Thoracic aorta (tissue), 2 donors: ENCODE results near the gene TRAIP. TPM values are rescaled to one million over a fixed set of nuclear protein-coding genes. Genes with fewer than 3 reads are reported as not detected.

Source experiments
- ATAC-seq: fragments of 150-250 bp; one replicate; pipeline ENCODE4 v1.8.0; 2017; ENCODE audit warnings: low read depth; ENCODE audit not compliant: insufficient number of reproducible peaks, low FRiP score
- DNase-seq: peaks from one replicate; pipeline ENCODE4 v3.0.0-alpha.2; 2020; ENCODE audit warnings: low spot score
- H3K27ac ChIP-seq, 2 donors: fragments of 200-600 bp; sonication (generic); 1 replicate in 1 of 2; 2 replicates in 1 of 2; pipeline ENCODE4 v1.5.1; 2016; ENCODE audit warnings: mild to moderate bottlenecking in 2 of 2, moderate library complexity in 2 of 2
- H3K27me3 ChIP-seq: fragments of 200-600 bp; sonication (generic); replicated peaks from 2 replicates; pipeline ENCODE4 v1.6.0; 2016; ENCODE audit warnings: mild to moderate bottlenecking; ENCODE audit not compliant: insufficient read depth
- H3K36me3 ChIP-seq: fragments of 200-600 bp; sonication (generic); one replicate; pipeline ENCODE4 v1.5.1; 2016
- H3K4me1 ChIP-seq, 2 donors: fragments of 200-600 bp; sonication (generic); 1 replicate in 1 of 2; 2 replicates in 1 of 2; pipeline versions ENCODE4 v1.5.1 to v1.6.0; 2016; ENCODE audit warnings: low read depth in 2 of 2, mild to moderate bottlenecking in 1 of 2; ENCODE audit not compliant: control insufficient read depth in 1 of 2
- H3K4me3 ChIP-seq: fragments of 200-600 bp; sonication (generic); 2 replicates; pipeline ENCODE4 v1.5.1; 2016; ENCODE audit warnings: mild to moderate bottlenecking
- H3K9me3 ChIP-seq: fragments of 200-600 bp; sonication (generic); 2 replicates; pipeline ENCODE4 v1.5.1; 2016
- CTCF ChIP-seq: fragments of 200-600 bp; sonication (generic); IDR thresholded peaks from one replicate; pipeline ENCODE4 v1.5.1; 2019; ENCODE audit warnings: antibody characterized with exemption
- total RNA-seq, 2 donors: library from RNA; depleted of rRNA; stranded (reverse); fragments of >200 nt; gene quantifications; one replicate each; pipeline versions ENCODE4 v1.1.0 to v1.2.3, GENCODE V29; 2016

TRAIP gene
- total RNA-seq, 2 donors from 2014 or later, result 2.3 to 3.2 TPM

GRCh38 chr3:49805897-49806701 lies 50.3 kb downstream of the TRAIP start:
- H3K36me3 ChIP-seq, result peaks cover 8% of the 10 kb centered on the region
- TF ChIP-seq CTCF, result no peak
- DNase-seq (no peak), ATAC-seq (no peak)
- H3K27ac ChIP-seq, result peak overlapping the region; percentile 97 to 98
- H3K9me3 ChIP-seq, result no peaks in the 10 kb centered on the region
- H3K4me3 ChIP-seq, result peak overlapping the region; percentile 52
- H3K27me3 ChIP-seq, result no peaks in the 10 kb centered on the region
- peaks cover 25 to 45% of the 10 kb centered on the region in 2 donors for H3K4me1 ChIP-seq

GRCh38 chr3:49805367-49805782 lies 51.0 kb downstream of the TRAIP start:
- peak overlapping the region; percentile 97 for H3K4me3 ChIP-seq
- ATAC-seq, result peak; percentile 79
- H3K4me1 ChIP-seq, result peaks cover 25 to 45% of the 10 kb centered on the region in 2 donors

GRCh38 chr3:49804141-49805041 lies 52.0 kb downstream of the TRAIP start:
- H3K27ac ChIP-seq, result peak overlapping the region; percentile 72 to 98
- no peak for TF ChIP-seq CTCF
- peaks cover 25 to 45% of the 10 kb centered on the region in 2 donors for H3K4me1 ChIP-seq
- H3K9me3 ChIP-seq, result no peaks in the 10 kb centered on the region
- no peak for DNase-seq
- H3K36me3 ChIP-seq, result peaks cover 6% of the 10 kb centered on the region
- H3K4me3 ChIP-seq, result peak overlapping the region; percentile 97
- no peaks in the 10 kb centered on the region for H3K27me3 ChIP-seq
- no peak for ATAC-seq

More at GRCh38 chr3:49805367-49805782, 51.0 kb downstream of the TRAIP start:
- peak; percentile 74 for DNase-seq
- no peaks in the 10 kb centered on the region for H3K9me3 ChIP-seq
- peak overlapping the region; percentile 97 to 98 for H3K27ac ChIP-seq
- TF ChIP-seq CTCF, result no peak
- peaks cover 8% of the 10 kb centered on the region for H3K36me3 ChIP-seq
- no peaks in the 10 kb centered on the region for H3K27me3 ChIP-seq

GRCh38 chr3:49803465-49804140 lies 52.8 kb downstream of the TRAIP start:
- TF ChIP-seq CTCF, result peak; percentile 27
- Histone ChIP-seq H3K9me3 (no peaks in the 10 kb centered on the region), H3K27ac (peak overlapping the region; percentile 72 to 98), H3K36me3 (no peaks in the 10 kb centered on the region), H3K4me1 (peaks cover 25 to 49% of the 10 kb centered on the region in 2 donors), H3K27me3 (no peaks in the 10 kb centered on the region), H3K4me3 (peak overlapping the region; percentile 97)
- DNase-seq, result no peak
- no peak for ATAC-seq
